GM18498 (cell line): ENCODE results near the gene ABCA12.

Source experiments
- ATAC-seq: cut with Tn5 transposase; IDR thresholded peaks from one replicate; pipeline ENCODE4 v1.9.1; 2021; ENCODE audit warnings: mild to moderate bottlenecking, moderate library complexity; ENCODE audit not compliant: unreplicated experiment

The ABCA12 gene

DNA sequence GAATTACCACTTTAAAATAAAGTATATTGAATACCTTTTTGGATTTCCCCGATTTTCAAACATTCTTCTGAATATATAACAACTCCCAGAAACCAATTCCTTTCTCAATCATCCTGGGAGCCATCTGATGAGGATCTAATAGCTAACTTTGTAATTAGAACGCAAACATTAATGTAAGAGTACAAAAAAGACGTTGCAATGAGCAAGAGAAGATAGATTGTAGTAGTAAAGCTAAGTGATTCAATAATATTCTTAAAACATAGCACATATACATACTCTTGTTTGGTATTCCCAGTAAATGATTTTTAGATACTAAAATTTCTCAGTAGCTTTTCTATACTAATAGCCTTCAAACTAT is 1.1 kb downstream of the ABCA12 start:
- peak; percentile 4 for ATAC-seq

- peak; percentile 59 for ATAC-seq
Observed at GRCh38 chr2:215136669-215137328, 1.6 kb downstream of the ABCA12 start.

GRCh38 chr2:215120401-215120800 is 18.0 kb downstream of the ABCA12 start:
- no peak for ATAC-seq

DNA sequence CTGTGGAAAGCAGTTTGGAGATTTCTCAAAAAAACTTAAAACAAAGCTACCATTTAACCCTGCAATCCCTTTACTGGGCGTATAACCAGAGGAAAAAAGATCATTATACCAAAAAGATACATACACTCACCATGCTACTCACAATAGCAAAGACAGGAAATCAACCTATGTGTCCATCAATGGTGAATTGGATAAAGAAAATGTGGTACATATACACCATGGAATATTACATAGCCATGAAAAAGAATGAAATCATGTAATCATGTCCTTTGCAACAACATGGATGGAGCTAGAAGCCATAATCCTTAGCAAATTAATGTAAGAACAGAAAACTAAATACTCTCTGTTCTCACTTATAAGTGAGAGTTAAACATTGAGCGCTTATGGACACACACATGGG is 18.6 kb downstream of the ABCA12 start:
- no peak for ATAC-seq

DNA sequence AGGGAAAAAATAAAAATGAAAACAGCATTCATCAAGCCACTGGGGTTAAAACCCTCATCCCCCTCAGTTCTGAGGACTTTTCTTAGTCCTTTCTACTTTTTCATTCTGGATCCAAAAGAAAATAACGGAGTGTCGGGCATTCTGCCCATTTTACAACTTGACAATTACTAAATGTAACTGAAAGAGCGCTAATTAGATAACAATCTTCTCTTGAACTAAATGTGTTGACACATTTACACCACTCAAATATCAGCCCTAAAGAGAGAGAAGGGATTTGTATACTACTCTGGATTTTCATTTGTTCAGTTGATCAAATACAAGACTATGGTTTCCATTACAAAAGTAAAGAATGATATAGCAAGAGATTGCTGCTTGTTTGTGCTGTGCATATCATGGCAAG is 27.5 kb downstream of the ABCA12 start:
- ATAC-seq, result no peak

- ATAC-seq, result no peak
Observed at GRCh38 chr2:215107216-215108056, 31.0 kb downstream of the ABCA12 start.

GRCh38 chr2:215105607-215106354 is 32.6 kb downstream of the ABCA12 start:
- no peak for ATAC-seq

GRCh38 chr2:215104226-215104625 is 34.2 kb downstream of the ABCA12 start:
- no peak for ATAC-seq

- no peak for ATAC-seq
Observed at GRCh38 chr2:215098875-215099274, 39.6 kb downstream of the ABCA12 start.

DNA sequence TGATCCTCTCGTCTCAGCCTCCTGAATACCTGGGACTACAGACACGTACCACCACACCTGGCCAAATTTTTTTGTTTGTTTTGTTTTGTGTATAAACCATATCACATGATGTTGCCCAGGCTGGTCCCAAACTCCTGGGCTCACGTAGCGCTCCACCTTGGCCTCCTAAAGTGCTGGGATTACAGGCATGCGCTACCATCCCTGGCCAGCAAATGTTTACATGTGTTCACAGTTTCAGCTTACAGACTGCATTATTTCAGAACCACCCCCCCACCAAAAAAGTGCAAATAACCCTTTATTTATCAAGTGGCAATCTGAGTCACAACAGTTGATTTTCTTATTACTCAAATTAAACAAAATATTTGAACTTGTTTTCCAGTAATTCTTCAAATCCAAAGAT is 54.3 kb downstream of the ABCA12 start:
- no peak for ATAC-seq

DNA sequence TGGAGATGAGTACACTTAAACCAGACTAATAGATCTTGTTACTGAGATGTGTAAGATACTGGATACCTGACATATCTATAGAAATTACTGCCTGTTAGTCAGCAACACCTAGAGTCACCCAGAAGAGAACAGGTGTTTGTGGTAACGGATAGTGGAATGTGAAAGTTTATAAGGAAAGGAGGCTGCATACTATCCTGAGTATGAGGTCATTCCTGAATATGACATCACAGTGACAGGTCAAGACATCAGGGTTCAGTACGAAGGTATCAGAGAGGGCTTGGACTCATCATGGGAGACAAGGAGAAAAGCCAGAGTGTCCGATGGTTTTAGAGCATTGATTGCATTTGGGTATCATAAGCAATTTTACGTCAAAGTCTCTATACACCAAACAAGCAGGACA is 55.3 kb downstream of the ABCA12 start:
- ATAC-seq, result no peak

DNA sequence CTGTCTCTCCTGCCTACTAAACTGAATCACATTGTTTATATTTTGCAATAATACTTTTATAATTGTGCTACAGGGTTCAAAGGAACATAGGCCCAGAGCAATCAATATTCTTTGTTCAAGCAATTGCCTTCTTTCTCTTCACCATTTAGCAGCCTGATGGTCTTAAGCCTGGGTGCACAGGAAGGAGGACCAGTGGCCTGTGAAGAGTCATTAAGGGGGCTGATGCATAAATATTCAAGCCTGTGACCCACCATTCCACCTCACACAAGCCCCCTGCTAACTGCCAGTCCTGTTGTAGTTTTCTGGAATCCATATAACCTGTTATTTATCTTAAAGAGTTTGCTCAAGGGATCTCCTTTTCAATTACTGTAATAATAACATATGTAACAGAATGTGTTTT is 56.0 kb downstream of the ABCA12 start:
- ATAC-seq, result no peak

DNA sequence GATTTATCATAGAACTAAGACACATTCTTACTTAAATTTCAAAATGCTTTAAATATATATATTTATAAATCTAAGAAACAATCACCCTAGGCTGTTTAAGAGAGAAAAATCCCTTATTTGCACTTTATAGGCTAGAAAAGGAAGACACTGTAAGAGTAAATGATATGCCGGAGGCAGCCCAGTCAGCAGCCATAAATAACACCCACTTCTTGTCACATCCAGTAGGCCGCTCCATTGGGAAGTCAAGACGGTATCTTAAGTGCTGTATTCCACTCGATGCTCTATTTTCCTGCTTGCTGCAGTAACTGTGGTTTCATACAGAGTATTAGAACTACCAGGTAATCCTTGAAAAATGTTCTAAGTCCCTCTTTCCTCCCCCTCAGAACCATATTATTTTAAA is 57.9 kb downstream of the ABCA12 start:
- ATAC-seq, result no peak

DNA sequence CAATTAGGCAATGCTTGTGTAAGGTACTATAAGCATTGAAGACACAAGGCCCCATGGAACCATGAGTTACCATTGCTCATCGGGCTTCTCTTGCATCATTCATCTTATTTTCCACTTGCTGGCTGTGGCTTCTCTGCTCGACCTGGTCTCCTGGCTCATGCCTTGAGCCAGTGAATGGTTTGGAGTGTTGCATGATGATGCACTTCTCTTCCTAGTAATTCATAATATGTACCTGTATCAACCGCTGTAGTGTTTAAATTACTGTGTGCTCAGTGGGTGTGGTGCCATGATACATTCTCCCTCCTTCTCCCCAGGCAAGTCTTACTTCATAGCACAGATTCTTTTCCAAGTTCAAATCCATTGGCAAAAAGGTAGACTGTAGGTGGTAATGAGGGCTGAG is 66.8 kb downstream of the ABCA12 start:
- no peak for ATAC-seq

GRCh38 chr2:215068399-215068798 is 70.0 kb downstream of the ABCA12 start:
- ATAC-seq, result no peak

DNA sequence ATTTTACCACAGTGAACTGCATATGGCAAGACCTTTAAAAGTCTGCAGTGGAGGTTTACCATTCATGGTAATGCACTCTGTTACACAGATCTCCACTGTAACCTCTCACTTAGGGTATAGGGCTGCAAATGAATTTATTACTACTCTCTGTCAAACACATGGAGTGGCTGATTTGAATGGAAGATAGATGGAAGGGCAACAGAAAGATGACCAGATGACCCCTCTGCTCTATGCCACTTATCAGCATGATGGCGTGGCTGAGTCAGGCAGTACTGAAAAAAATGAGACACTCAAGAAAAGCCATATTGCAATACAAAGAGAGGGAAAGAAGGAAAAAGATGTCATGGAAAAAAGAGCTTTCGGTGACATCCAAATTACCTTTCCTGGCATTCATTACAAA is 72.3 kb downstream of the ABCA12 start:
- no peak for ATAC-seq

- ATAC-seq, result no peak
Observed at GRCh38 chr2:215063526-215063925, 74.9 kb downstream of the ABCA12 start.

DNA sequence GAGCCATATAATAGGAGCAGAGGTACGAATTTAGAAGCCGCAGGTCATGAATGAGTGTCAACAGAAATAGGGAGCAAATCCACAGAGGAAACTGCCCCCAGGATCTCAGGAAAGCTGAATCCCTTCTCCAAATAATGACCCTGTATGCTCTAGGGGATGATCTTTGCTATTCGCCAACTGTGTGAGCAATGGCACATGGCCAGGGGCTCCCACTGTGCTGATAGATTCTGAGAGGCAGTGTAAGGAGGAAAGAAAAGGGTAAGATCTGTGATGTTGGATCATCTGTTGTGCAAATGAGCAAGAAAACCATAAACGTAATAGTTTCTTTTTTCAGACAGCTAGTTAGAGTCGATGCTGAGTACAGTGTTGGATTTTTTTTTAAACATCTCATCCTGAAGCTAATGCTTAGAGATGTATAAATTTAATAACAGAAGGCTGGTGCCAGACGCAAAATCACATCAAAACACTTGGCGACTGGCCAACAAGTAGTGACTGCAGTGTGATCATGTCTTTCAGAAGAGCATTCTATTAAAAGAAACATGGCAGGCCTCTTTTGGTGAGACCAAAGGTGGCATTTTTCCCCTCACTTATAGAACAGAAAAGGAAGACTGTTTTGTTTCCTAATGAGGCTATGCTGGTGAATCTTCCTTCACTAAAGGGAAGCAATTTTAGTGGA is 77.4 kb downstream of the ABCA12 start:
- ATAC-seq, result no peak

DNA sequence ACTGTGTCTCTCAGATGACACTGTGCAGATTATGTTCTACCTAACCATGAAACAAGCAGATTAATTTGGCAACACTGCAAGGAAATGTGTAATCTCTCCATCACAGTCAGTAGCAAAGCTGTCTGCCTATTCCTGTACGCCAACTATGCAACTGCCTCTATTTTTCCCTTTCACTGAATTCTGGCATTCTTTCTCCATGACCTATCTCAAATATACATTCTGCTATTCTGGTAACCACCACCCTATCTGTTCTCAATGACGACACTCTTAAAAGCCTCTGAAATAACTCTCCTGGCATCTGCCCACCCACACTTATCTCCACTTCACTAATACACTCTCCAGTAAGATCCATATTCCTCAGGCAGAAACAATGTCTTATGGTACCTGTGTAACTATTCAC is 78.7 kb downstream of the ABCA12 start:
- no peak for ATAC-seq

GRCh38 chr2:215055891-215056290 is 82.5 kb downstream of the ABCA12 start:
- no peak for ATAC-seq

- no peak for ATAC-seq
Observed at GRCh38 chr2:215052810-215053209, 85.6 kb downstream of the ABCA12 start.
